ENCODE data around the gene SATB1. TPM values are rescaled to one million over a fixed set of nuclear protein-coding genes. Genes with fewer than 3 reads are reported as not detected.

Gene SATB1
- polyA plus RNA-seq, 1 donor: 27.2 TPM

DNA sequence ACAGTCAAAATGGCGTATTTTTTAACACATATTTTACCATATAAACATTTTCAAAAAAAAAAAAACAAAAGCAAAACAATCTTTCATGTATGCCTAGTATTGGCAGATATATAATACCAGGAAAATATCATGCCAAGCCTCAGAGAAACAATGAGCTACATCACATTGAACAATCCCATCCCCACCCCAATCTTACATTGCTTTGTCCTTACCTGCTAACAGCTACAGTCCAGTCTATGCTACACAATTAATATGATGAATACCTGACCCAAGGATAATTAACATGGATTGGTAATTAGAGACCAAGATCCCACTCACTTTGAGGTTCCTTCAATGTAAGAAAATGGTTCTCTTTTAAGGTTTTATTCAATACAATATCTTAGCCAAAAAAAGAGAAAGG lies 7.6 kb upstream of the SATB1 start:
- DNase-seq: no peak
- Histone ChIP-seq H3K36me3 (ENCODE audit: control insufficient read depth, insufficient read depth, low read length) (no peaks in the 10 kb centered on the region), H3K4me3 (ENCODE audit: low read length) (no peak overlapping the region), H3K4me1 (ENCODE audit: control insufficient read depth, insufficient read depth, low read length) (no peaks in the 10 kb centered on the region), H3K27me3 (ENCODE audit: control insufficient read depth, insufficient read depth, low read length) (no peaks in the 10 kb centered on the region), H3K27ac (ENCODE audit: low read length) (no peak overlapping the region), H3K9me3 (ENCODE audit: control insufficient read depth, low read depth, low read length) (no peaks in the 10 kb centered on the region)
- WGBS (ENCODE audit: insufficient coverage, low lambda C conversion rate): 80% methylated on average over 1 of the region's 1 CpG

DNA sequence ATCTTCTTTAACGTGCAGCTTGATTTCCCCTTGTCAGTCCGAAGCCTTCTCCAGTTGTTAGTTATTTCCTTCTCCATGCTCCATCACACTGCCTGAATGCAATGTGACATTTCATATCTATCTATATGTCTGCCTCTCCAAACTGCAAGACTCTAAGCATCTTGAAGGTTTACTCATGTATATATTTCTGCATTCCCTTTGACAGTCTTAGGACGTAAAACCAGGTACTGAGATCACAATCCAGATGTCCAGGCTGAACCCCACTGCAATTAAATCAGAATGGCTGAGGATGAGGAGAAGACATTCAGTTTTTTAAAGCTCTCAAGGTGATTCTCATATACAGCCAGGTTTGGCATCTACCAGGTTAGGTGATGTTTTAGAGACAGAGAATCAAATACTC lies 6.1 kb upstream of the SATB1 start:
- Histone ChIP-seq H3K36me3 (ENCODE audit: control insufficient read depth, insufficient read depth, low read length) (no peaks in the 10 kb centered on the region), H3K27me3 (ENCODE audit: control insufficient read depth, insufficient read depth, low read length) (no peaks in the 10 kb centered on the region), H3K4me3 (ENCODE audit: low read length) (no peak overlapping the region), H3K9me3 (ENCODE audit: control insufficient read depth, low read depth, low read length) (no peaks in the 10 kb centered on the region), H3K4me1 (ENCODE audit: control insufficient read depth, insufficient read depth, low read length) (no peaks in the 10 kb centered on the region), H3K27ac (ENCODE audit: low read length) (no peak overlapping the region)
- DNase-seq: no peak
- 83% methylated on average over 1 of the region's 3 CpGs for WGBS (ENCODE audit: insufficient coverage, low lambda C conversion rate)

DNA sequence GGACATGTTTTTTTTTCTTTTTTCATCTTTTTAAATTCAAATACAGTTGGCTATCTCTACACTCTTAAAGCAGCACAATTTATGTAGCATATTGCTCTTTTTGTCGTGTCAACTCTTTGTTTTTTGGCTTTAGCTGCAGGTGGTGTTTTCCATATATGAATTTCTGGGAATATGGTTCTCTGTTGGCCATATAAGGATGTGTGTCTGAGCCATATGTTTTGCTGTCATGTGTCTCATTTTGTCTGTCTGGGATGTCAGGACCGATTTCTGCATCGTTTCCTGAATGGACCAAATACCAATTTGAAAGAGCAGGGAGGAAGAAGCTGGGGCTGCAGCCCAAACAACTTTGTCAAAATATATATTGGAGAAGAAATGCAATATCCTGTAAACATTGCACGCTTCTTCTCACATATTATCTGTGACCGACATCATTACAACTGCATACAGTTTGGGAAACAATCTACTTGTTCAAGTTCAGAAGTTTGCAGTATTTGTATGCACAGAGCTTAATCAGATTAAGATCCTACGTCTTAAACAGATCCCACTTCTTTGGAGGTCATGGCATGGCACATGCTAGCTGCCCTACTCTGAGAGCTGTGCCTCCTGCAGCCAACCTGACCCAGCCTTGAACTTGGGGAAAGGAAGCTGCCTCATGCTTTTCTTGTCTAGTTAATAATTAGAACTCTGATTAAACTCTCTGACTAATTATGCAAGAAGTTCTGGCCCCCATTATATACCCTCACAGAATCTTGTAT lies 4.0 kb upstream of the SATB1 start:
- DNase-seq: no peak
- Histone ChIP-seq H3K4me3 (ENCODE audit: low read length) (no peak overlapping the region), H3K9me3 (ENCODE audit: control insufficient read depth, low read depth, low read length) (no peaks in the 10 kb centered on the region), H3K27ac (ENCODE audit: low read length) (no peak overlapping the region), H3K4me1 (ENCODE audit: control insufficient read depth, insufficient read depth, low read length) (no peaks in the 10 kb centered on the region), H3K27me3 (ENCODE audit: control insufficient read depth, insufficient read depth, low read length) (no peaks in the 10 kb centered on the region), H3K36me3 (ENCODE audit: control insufficient read depth, insufficient read depth, low read length) (no peaks in the 10 kb centered on the region)
- WGBS (ENCODE audit: insufficient coverage, low lambda C conversion rate): 80% methylated on average over 3 of the region's 6 CpGs

DNA sequence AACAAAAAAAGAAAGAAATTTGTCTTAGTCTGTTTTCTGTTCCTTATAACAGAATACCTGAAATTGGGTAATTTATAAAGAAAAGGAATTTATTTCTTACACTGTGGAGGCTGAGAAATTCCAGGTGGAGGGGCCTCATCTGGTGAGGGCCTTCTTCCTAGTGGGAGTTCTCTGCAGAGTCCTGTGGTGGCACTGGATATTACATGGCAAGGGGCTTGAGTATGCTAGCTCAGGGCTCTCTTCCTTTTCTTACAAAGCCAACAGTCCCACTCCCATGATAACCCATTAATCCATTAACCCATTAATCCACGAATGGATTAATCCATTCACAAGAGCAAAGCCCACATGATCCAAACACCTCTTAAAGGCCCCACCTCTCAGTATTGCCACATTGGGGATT lies 2.9 kb upstream of the SATB1 start:
- WGBS (ENCODE audit: insufficient coverage, low lambda C conversion rate): 83% methylated on average over 1 of the region's 1 CpG
- H3K36me3 ChIP-seq (ENCODE audit: control insufficient read depth, insufficient read depth, low read length): no peaks in the 10 kb centered on the region
- H3K27ac ChIP-seq (ENCODE audit: low read length): no peak overlapping the region
- H3K9me3 ChIP-seq (ENCODE audit: control insufficient read depth, low read depth, low read length): no peaks in the 10 kb centered on the region
- H3K4me1 ChIP-seq (ENCODE audit: control insufficient read depth, insufficient read depth, low read length): peaks cover 2% of the 10 kb centered on the region
- no peak overlapping the region for H3K4me3 ChIP-seq (ENCODE audit: low read length)
- H3K27me3 ChIP-seq (ENCODE audit: control insufficient read depth, insufficient read depth, low read length): no peaks in the 10 kb centered on the region
- DNase-seq: no peak

DNA sequence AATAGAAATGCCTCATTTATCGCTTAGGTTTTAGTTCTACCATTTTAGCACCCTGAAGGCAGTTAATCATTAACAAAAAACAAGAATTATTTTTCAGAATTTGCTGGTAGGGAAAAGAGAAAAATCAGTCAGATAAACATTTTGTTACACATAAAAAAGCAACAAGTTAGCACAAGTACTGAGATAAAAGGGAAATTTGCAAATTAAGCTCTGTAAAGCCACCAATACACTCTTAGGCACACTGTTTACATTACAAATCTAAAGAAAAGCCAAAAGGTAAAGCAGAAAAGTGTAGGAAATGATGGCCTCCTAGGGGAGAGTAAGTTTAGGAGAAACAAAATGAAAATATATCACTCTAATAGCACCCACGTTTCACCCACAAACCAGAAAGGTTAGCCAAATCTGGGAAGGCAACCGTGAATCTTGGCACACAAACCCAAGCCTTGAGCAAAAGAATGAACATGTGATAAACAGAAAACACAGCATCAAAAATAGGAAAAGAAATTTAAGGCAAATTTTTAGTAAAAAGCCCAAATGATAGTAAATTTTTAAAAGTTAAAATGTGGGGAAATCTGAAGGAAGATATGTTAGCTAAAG lies 1.6 kb upstream of the SATB1 start:
- Histone ChIP-seq H3K27me3 (ENCODE audit: control insufficient read depth, insufficient read depth, low read length) (no peaks in the 10 kb centered on the region), H3K27ac (ENCODE audit: low read length) (no peak overlapping the region), H3K4me3 (ENCODE audit: low read length) (peak overlapping the region; percentile 99), H3K4me1 (ENCODE audit: control insufficient read depth, insufficient read depth, low read length) (peaks cover 4% of the 10 kb centered on the region), H3K36me3 (ENCODE audit: control insufficient read depth, insufficient read depth, low read length) (no peaks in the 10 kb centered on the region), H3K9me3 (ENCODE audit: control insufficient read depth, low read depth, low read length) (no peaks in the 10 kb centered on the region)
- peak in 1 of 2 donors; percentile 22 for DNase-seq
- 27% methylated on average over 1 of the region's 3 CpGs for WGBS (ENCODE audit: insufficient coverage, low lambda C conversion rate)

DNA sequence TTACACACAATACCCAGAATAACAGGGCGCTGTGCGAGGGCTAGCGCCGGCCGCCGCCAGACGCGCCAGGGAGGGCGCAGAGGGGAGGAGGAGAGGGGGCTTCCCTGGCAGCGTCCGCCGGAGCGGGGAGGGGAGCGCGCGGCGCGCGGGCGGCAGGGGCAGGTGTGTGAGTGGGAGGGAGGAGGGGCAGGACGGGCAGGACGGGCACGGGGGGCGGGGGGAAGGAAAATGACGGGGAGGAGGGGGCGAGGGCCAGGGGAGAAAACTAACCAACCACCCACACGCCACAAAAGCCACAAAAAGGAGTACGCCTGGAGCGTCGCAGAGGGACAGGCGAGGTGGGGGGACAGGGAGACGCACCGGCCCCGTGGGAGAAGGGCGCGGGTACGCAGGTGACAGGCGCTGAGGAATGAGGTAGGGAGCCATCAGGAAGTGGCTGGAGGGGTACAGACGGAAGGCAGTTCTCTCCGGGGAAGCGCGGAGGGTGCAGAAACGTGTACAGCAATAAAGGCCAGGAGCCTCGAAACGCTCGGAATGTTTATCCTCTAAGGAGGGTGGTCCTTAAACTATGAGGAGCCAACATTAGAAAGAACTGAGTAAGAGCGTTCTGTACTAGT lies 610 bp upstream of the SATB1 start:
- Histone ChIP-seq H3K4me1 (ENCODE audit: control insufficient read depth, insufficient read depth, low read length) (peaks cover 4% of the 10 kb centered on the region), H3K27ac (ENCODE audit: low read length) (peak overlapping the region; percentile 90), H3K27me3 (ENCODE audit: control insufficient read depth, insufficient read depth, low read length) (no peaks in the 10 kb centered on the region), H3K36me3 (ENCODE audit: control insufficient read depth, insufficient read depth, low read length) (peaks cover 1% of the 10 kb centered on the region), H3K9me3 (ENCODE audit: control insufficient read depth, low read depth, low read length) (no peaks in the 10 kb centered on the region), H3K4me3 (ENCODE audit: low read length) (peak overlapping the region; percentile 99)
- DNase-seq: peak; percentile 48 to 82
- no CpG with 5 or more reads among the region's 47 CpGs for WGBS (ENCODE audit: insufficient coverage, low lambda C conversion rate)

DNA sequence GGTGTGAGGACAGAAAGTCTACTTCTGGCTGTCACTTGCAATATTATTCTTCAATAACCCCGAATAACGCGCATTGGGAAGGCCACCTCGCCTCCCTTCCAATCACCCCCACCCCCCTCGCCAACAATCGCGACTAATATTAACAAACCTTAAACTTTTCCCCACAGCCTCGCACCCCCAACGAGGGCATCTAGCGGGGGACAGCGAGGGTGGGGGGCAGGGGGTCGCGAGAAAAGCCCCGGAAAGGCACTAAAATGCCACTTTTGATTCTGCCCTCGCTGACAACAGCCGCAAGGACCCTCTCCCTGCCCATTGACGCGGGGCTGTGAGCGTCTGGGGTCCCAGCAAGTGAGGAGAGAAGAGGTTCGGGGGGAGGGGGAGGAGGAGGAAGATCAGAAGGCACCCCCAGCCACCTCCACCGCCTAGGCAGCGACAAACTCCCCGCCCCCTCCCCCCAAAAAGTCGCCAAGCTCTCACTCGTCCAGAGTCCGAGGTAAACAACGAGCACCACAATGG lies 868 bp downstream of the SATB1 start:
- Histone ChIP-seq H3K27me3 (ENCODE audit: control insufficient read depth, insufficient read depth, low read length) (no peaks in the 10 kb centered on the region), H3K27ac (ENCODE audit: low read length) (peak overlapping the region; percentile 90), H3K36me3 (ENCODE audit: control insufficient read depth, insufficient read depth, low read length) (peaks cover 8% of the 10 kb centered on the region), H3K4me3 (ENCODE audit: low read length) (peak overlapping the region; percentile 99), H3K4me1 (ENCODE audit: control insufficient read depth, insufficient read depth, low read length) (peaks cover 4% of the 10 kb centered on the region), H3K9me3 (ENCODE audit: control insufficient read depth, low read depth, low read length) (no peaks in the 10 kb centered on the region)
- no peak for DNase-seq
- WGBS (ENCODE audit: insufficient coverage, low lambda C conversion rate): no CpG with 5 or more reads among the region's 27 CpGs

DNA sequence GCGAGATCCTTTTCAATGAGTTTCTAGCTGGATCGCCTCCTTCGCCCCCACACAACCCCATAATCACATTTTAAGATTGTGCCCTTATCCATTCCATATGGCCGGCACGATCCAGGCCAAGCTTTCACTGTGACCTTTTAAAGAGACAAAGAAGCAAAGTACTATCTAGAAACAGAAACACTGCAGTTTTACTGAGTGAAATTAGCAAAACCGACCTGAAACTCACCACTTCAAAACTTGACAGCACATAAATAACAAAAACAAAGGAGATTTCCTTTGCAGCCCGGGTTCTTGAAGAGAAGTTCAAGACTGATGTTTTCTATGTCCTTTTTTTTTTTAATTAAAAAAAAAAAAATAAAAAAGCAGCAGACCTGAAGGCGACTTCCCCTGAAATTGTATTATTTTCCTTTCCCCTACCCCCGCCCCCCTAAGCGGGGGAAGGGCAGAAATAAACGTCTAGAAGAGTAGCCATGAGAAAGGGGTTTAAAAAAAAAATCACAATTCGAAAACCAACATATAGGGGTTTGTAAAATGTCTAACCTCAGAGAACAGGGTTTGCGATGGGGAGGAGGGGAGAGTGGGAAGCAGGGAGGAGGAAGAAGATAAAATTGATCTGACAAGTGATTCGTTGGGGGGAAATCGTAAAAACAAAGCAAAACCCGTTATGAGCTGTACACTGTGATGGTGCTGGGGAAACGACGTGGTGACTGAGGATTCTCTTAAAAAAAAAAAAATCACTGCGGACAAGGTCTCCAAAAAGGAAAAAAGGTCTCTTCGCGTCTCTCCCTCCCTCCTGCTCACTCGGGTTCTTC lies 1.5 kb downstream of the SATB1 start:
- H3K36me3 ChIP-seq (ENCODE audit: control insufficient read depth, insufficient read depth, low read length): peaks cover 8% of the 10 kb centered on the region
- no peaks in the 10 kb centered on the region for H3K27me3 ChIP-seq (ENCODE audit: control insufficient read depth, insufficient read depth, low read length)
- 3% methylated on average over 5 of the region's 22 CpGs for WGBS (ENCODE audit: insufficient coverage, low lambda C conversion rate)
- peaks cover 4% of the 10 kb centered on the region for H3K4me1 ChIP-seq (ENCODE audit: control insufficient read depth, insufficient read depth, low read length)
- DNase-seq: peak in 1 of 2 donors; percentile 56
- no peaks in the 10 kb centered on the region for H3K9me3 ChIP-seq (ENCODE audit: control insufficient read depth, low read depth, low read length)
- H3K27ac ChIP-seq (ENCODE audit: low read length): peak overlapping the region; percentile 90
- H3K4me3 ChIP-seq (ENCODE audit: low read length): peak overlapping the region; percentile 99

DNA sequence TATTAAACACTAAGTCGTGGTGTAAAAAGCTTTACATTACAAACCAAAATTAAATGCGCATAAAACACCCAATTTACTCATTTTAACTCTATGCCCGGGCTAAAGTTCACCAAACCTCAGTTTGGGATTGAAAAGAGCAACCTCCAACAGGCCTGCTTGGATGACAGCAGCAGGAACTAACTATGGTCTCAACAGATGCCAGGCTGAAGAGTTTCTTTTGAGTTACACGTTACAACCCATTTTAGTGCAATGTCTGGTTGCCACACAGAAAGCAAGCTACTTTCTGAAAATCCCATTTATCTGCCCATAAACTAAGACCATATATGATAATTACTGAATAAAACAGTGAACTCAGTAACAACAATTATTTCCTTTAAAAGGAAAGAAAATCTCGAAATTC lies 2.2 kb downstream of the SATB1 start:
- H3K36me3 ChIP-seq (ENCODE audit: control insufficient read depth, insufficient read depth, low read length): peaks cover 11% of the 10 kb centered on the region
- H3K4me3 ChIP-seq (ENCODE audit: low read length): peak overlapping the region; percentile 99
- H3K27ac ChIP-seq (ENCODE audit: low read length): no peak overlapping the region
- H3K4me1 ChIP-seq (ENCODE audit: control insufficient read depth, insufficient read depth, low read length): peaks cover 4% of the 10 kb centered on the region
- H3K9me3 ChIP-seq (ENCODE audit: control insufficient read depth, low read depth, low read length): no peaks in the 10 kb centered on the region
- no peaks in the 10 kb centered on the region for H3K27me3 ChIP-seq (ENCODE audit: control insufficient read depth, insufficient read depth, low read length)
- no CpG with 5 or more reads among the region's 5 CpGs for WGBS (ENCODE audit: insufficient coverage, low lambda C conversion rate)
- DNase-seq: no peak

DNA sequence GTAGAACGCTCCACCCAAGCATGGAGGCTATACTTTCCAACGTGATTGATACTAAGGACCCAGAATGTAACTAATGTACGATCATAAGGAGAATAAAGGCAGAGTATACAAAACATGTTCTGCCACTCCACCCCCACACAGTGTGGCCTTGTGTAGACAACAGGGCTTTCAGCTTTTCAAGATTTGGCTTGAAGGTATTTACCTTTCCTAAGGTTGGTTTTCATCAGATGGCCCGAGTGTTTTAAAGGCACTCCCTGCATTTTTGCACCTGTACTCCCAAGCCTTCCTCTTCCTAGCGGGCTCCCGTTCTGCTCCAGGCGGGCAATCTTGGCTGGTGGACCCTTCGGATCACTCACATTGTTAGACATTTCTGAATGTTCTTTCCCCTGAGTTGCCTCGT lies 4.6 kb downstream of the SATB1 start:
- Histone ChIP-seq H3K36me3 (ENCODE audit: control insufficient read depth, insufficient read depth, low read length) (peaks cover 27% of the 10 kb centered on the region), H3K4me1 (ENCODE audit: control insufficient read depth, insufficient read depth, low read length) (peaks cover 10% of the 10 kb centered on the region), H3K4me3 (ENCODE audit: low read length) (no peak overlapping the region), H3K27me3 (ENCODE audit: control insufficient read depth, insufficient read depth, low read length) (no peaks in the 10 kb centered on the region), H3K9me3 (ENCODE audit: control insufficient read depth, low read depth, low read length) (no peaks in the 10 kb centered on the region), H3K27ac (ENCODE audit: low read length) (no peak overlapping the region)
- no peak for DNase-seq
- WGBS (ENCODE audit: insufficient coverage, low lambda C conversion rate): 100% methylated on average over 1 of the region's 9 CpGs
